Measurements from ENCODE around the gene URI1.
"Not testable (repeated sequence)": the region's sequence is repeated elsewhere in the genome, so short reads cannot be mapped to it uniquely, and the experiment has no call there.

URI1 gene

DNA sequence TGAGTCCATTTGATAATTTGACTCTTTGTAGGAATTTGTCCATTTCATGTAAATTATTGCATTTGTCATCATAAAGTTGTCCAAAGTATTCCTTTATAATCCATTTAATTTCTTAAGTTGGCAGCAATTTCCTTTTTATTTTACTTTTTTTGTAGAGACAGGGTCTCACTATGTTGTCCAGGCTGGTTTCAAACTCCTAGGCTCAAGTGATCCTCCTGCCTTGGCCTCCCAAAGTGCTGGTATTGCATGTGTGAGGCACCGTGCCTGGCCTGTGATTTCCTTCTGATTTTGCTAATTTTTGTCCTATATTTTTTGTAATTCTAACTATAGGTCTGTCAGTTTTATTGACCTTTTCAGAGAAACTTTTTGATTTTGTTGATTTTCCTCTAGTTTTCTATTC is 84.9 kb downstream of the URI1 start:
- DNase-seq (ENCODE audit: low read depth): no peak

DNA sequence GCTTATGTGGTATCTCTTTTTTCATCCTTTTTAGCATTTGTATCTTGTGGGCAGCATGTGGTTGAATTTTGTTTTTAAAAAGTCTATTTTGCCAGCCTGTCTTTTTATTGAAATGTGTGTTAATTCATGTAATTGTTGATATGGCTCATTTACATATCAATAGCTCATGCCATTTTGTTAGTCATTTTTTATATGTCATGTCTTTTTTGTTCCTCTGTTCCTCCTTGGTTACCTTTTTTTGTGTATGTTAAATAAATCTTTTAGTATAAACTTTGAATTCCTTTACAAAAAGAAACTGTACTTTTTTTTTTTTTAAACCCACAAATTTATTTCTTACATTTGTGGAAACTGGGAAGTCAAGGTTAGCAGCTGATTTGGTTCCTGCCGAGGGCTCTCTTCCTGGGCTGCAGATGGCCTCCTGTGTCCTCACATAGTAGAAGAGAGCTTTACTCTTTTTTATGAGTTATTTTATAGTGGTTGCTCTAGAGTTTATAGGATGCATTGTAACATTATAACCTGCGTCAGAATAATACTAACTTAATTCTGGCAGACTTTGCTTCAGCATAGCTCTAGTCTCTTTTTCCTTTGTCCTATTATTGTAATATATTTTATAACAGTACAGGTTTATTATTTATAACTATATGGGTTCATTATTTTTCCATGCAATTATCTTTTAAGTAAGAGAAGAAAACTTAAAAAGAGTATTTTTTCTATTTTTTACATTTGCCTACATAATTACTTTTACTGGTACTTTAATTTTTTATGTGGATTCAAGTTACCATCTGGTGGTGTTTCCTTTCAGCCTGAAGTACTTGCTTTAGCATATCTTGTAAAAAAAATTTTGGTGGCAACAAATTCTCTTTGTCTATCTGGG is 86.3 kb downstream of the URI1 start:
- no peak for DNase-seq (ENCODE audit: low read depth)

DNA sequence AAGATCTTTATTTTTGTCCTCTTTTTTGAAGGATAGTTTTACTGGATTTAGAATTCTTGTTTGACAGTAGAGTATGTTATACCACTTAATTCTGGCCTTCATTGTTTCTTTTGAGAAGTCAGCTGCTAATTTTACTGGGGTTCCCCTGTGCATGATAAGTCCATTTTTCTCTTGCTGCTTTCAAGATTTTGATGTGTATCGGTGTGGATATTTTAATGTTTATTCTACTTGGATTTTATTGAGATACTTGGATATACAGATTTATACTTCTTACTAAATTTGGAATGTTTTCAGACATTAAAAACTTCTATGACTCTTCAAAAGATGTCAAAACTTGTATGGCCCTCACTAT is 86.9 kb downstream of the URI1 start:
- no peak for DNase-seq (ENCODE audit: low read depth)

DNA sequence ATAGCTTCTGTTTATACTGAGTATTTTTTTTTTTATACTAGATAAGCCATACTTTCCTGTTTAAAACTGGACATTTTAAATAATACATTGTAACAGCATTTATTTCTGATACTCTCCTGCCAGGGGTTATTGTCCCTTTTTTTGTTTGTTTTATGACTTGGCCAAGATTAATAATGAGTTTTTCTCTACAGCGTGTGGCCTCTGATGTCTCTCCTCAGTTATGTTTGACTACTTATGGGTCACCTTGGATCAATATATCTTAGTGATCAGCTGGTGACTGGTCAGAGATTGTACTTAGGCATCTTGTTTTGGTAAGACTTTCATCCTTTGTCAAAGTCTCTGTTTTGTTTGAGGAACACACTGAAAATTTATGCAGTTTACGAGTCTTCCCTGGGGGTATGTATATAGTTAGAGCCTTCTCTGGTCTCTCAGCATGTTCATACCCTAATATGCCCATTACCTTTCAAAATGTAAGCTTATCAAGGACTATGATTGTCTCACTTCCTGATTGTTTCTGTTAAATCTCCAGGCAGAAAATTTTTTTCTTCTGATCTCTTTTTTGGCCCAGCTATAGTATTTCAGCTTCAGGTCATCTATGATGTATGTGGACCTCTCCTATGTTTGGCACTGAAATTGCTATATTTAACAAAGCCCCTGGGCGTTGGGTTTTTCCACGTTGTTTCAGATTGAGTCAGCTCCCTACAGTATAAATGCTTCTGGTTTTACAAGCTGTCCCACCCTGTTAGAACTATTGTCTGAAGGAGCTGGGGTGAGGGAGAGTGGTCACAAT is 87.9 kb downstream of the URI1 start:
- DNase-seq (ENCODE audit: low read depth): peak; percentile 8

DNA sequence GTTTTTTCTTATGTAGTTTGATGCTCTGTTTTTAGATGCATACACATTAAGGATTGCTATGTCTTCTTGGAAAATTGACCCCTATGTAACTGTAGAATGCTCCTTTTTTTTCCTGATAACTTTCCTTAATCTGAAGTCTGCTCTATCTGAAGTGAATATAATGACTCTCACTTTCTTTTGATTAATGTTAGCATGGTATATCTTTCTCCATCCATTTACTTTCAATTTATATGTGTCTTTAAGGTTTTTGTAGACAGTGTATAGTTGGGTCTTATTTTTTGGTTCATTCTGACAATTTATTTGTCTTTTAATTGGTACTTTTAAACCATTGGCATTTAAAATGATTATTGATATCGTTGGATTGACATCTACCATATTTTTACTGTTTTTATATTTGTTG is 92.3 kb downstream of the URI1 start:
- DNase-seq (ENCODE audit: low read depth): no peak

DNA sequence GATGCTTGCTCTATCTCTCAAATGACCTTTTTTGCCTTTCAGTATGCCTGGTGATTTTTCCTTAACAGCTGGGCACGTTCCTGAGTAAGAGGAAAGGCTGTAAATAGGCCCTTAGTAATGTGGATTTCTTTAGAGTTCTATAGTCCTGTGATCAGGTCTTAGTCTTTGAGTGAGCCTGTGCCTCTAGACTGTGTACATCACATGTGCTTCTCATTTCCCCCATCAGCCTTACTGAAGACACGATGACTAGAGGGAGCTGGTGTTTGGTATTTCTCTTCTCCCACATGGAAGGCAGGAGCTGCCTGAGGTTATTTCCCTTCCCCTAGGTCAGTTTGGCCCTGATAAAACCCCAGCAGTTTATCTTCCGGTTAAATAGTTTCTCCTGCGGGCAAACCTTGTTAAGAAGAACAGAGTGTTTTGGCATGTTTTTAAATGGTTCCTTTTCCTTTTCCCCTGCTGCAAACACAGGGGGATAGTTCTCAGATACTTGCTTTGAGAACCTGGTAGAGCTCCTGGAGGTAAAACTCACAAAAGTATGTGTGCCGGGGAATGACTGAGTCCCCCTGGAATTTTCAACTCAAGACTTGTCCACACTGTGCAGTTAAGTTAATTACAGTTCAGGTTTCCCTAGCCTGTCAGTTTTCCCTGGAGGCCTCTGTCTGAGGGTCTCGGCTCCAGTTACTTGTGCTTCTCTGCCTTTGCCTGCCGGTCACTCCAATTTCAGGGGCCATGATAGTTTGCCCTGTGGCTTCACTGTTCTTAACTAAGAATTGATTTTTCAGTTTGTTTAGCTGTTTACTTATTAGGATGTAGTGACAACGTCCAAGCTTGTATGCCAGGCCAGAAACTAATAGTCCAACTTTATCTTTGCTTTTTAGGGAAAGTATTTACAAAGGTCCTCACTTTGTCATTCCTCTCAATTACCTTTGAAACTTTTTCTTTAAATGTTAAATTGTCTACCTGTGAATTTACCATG is 94.4 kb downstream of the URI1 start:
- no peak for DNase-seq (ENCODE audit: low read depth)

DNA sequence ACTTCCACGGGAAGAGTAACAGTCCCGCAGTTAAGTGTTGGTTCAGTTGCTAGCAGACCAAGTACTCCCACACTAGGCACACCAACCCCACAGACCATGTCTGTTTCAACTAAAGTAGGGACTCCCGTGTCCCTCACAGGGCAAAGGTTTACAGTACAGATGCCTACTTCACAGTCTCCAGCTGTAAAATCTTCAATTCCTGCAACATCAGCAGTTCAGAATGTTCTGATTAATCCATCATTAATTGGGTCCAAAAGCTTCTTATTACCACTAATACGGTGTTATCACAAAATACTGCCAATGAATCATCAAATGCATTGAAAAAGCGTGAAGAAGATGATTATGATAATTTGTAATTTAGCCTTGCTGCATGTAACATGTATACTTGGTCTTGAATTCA is 95.8 kb downstream of the URI1 start:
- no peak for DNase-seq (ENCODE audit: low read depth)

DNA sequence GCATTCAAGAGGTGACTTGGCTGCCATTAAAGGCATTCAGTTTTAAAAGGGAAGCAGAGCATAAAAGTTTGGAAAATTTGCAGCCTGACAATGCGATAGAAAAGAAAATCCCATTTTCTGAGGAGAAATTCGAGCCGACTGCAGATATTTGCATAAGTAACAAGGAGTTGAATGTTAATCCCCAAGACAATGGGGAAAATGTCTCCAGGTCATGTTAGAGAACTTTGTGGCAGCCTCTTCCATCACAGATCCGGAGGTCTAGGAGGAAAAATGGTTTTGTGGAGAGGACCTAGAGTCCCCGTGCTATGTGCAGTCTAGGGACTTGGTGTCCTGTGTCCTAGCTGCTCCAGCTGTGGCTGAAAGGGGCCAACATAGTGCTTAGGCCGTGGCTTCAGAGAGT is 99.9 kb downstream of the URI1 start:
- DNase-seq (ENCODE audit: low read depth): not testable (repeated sequence)

DNA sequence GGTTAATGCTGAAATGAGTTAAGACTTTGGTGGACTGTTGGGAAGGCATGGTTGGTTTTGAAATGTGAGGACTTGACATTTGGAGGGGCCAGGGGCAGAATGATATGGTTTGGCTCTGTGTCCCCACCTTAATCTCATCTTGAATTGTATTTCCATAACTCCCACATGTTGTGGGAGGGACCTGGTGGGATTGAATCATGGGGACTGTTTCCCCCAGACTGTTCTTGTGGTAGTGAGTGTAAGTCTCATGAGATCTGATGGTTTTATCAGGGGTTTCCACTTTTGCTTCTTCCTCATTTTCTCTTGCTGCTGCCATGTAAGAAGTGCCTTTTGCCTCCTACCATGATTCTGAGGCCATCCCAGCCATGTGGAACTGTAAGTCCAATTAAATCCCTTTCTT is 101.0 kb downstream of the URI1 start:
- not testable (repeated sequence) for DNase-seq (ENCODE audit: low read depth)

DNA sequence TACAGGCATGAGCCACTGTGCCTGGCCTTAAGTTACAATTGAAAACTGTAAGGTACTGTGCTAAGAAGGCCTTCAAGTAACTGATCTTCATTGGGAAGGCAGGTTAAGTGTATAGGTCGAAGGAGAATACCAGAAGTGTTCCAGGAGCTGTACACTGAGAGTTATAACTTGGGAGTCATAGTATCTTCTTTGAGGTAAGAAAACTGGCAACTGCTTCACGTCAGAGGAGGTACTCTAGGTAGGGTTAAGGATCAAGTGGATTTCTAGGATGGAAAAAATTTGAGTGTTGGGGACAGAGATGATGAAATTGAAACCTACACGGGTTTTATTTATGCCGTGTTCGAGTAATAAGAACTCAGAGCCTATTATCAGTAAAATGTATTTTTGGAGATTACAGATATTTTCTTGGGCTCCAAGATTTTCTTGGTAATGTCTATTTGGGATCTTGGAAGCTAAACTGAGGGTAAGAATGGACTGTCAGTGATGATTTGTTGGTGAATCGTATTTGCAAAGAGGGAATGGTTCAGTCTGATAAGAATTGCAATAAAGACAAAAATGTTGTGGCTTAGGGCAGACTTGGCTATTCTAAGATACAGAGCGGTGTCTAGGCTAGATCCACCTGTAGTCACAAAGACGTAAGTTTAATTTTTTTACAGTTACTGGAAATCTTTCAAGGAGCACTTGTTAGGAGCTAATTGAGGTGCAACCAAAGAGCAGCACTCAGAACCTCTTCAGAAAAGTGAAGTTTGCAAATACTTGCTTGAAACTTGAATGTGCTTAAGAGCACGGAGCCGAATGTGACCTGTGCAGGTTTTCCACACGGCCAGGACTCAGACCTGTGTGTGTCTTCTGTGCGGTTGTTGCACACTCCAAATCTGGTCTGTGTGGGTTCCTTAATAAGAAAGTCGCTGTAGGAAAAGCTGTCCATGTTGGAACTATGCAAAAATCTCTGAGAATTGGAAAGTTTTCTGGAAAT is 102.5 kb downstream of the URI1 start:
- no peak for DNase-seq (ENCODE audit: low read depth)

DNA sequence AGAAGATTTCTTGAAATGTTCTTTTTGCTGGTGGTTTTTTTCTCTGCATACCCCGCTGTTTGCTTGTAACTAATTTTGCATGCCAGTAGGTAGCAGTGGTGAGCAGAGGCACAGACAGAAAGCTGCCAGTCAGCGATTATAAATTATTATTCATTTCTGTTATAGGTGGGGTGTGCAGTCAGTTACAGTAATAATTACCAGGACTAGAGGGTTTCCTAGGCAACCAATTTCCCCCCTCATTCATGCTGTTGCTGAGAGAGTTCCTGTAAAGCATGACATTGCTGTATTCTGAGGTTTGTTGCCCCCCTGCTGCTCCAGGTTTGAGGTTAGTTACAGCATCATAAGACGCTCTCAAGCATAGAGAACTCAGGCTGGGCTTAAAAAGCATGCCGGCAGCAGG is 104.5 kb downstream of the URI1 start:
- DNase-seq (ENCODE audit: low read depth): peak; percentile 14

DNA sequence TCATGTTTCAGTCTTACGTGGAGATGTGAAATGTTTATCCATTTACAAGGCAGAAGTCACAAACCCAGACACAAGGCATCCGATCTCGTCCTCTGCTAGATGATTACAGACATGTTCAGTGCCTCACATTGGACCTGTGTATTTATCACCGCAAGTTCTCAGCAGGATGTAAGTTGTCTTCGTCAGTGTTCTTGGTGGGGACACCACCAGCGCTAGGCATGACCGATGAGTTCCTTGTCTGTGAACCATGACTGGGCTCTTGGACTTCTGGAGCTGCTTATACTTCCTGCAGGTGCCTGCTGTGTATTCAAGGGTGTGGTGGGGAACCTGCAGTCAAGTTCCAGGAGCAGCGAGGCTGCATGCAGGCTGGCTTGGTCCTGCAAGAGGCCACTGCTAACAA is 105.4 kb downstream of the URI1 start:
- DNase-seq (ENCODE audit: low read depth): no peak

DNA sequence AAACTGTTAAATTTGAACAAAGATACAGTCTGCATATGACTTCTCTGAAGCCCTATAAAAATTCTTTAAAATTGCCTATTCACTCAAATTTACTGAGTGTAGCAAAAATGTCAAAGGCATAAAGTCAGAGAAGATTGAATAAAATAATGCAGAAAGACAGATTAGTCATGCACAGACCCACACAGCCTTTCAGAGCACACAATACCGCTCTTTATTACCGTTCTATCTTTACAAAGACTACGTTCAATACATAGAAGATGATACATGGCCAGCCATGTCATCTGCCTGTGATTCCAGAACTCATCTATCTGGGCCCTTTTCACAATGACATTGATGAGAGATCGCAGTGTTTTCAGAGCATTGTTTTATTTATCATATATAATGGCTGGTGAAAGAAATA is 107.2 kb downstream of the URI1 start:
- no peak for DNase-seq (ENCODE audit: low read depth)

DNA sequence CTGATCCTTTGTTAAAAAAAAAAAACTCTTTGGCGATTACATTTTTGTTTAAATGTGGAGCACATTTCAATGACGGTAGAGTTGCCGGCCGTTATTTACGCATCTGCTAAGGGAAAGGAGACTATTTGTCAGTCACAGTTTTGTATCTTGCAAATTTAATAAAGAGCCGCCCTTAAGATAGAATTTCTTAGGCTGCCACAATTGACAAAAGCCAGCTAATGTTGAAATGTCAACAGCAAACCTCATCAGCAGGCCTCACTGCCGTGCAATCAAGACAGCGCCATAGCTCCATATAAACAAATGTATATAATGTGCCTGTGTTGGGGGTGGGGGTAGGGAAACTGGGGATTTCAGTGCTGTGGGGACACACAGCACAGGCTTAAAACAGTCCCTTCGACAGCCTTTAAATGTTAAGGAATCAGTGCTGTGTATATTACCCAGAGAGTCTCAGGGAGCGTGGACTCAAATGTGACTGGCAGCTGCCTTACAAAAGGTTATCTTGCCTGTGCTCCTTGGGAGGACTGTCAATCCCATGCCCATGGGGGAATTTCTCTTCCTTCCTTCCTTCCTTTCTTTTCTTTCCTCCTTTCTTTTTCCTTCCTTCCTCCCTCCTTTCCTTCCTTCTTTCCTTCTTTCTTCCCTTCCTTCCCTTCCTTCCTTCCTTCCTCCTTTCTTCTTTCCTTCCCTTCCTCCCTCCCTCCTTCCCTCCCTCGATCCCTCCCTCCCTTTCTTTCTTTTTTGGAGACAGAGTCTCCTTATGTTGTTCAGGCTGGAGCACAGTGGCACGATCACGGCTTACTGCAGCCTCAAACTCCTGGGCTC is 108.0 kb downstream of the URI1 start:
- DNase-seq (ENCODE audit: low read depth): no peak

DNA sequence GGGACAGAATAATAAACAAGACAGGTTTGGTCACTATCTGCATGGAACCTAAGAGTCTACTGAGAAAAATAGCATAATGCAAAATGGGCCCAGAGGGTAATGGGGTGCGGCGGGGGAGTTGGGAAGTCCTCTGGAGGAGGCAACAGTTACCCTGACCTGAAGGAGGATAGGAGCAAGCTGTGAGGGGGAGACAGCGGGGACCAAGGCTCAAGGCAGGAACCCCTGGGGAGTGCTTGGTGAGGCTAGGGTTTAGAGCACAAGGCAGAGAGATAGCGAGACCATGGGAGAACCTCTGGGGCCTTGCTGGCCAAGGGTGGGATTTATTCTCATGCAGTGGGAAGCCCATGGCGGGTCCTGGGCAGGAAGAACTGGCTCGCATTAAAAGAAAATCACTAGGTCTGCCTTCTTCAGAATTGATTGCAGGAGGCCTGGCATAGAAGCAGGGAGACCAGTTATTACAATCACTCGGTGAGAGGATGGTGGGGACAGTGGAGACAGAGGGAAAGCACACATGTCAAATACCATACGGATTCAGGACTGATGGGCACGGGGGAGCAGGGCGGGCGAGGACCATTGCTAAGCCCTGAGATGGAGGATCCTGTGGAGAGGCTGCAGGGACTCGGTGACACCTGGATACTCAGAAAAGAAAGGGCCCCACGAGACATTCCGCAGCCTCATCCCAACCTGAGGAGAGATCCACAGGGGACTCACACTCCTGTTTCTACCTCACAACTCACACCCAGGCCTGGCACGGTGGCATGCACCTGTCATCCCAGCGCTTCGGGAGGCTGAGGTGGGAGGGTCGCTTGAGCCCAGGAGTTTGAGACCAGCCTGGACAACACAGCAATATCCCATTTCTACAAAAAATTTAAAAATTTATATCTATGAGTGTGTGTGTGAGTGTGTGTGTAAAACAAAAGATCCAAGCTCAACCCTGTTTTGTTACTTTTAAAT is 110.4 kb downstream of the URI1 start:
- DNase-seq (ENCODE audit: low read depth): no peak

DNA sequence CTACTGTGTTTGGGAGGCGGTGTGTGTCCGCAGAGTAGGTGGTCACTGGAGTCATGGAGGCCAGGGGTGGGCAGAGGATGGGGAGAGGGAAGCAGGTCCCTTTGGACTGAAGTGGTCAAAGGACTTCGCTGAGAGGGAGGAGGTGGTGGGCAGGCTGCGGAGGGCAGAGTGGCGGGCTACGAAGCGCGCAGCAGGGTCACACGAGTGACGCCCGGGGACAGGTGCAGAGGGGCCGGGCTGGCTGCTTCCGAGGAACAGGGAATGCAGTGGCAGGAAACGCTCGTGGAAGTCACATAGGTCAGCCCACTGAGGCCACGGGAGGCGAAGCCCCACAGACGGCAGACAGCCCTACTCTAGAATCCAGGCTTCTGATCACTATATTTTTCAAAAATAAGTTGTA is 111.5 kb downstream of the URI1 start:
- no peak for DNase-seq (ENCODE audit: low read depth)

DNA sequence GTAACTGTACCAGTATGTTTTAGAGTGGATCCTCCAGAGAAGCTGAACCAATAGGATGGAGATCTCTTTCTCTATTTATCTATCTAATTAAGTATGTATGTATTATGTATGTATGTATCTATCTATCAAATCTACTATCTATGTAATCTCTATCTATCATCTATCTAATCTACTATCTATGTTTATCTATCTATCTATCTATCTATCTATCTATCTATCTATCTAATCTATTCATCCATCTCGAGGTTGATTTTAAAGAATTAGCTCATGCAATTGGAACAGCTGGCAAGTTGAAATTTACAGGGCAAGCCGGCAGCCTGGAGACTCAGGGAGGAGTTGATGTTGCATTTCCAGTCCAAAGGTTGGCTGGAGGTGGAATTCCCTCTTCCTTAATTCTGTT is 112.2 kb downstream of the URI1 start:
- DNase-seq (ENCODE audit: low read depth): no peak

DNA sequence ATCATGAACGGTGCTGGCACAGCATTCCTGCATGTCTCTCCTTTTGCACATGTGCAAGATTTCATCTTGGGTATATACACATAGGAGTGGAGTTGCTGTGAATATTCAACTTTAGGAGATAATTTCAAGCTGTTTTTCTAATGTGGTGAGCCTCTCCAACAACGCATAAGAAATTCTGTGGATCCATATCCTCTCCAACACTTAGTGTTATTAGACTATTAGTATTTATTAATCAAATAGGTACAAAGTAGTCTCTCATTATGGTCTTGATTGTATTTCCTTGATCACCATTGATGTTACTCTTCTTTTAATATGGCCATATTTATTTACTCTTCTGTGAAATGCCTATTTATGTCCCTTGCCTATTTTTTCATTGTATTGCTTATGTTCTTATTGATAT is 114.5 kb downstream of the URI1 start:
- DNase-seq (ENCODE audit: low read depth): no peak
